ENCODE results near the gene RERE. TPM values are rescaled to one million over a fixed set of nuclear protein-coding genes. Genes with fewer than 3 reads are reported as not detected.
A peak's percentile ranks its signal among the peaks of the same experiment; 100 is the strongest.

RERE gene
- total and polyA plus RNA-seq, 12 donors: 33.4 to 146 (median 72.7) TPM

- WGBS, 4 donors: 59 to 74% (median 64%) methylated on average over 2 of the region's 2 CpGs
- Histone ChIP-seq H3K27me3 (no peaks in the 10 kb centered on the region), H3K4me3 (no peak overlapping the region), H3K36me3 (replicated peaks in 1 of 2) (no peaks in the 10 kb centered on the region), H3K27ac (no peak overlapping the region), H3K9me3 (replicated peaks in 1 of 3) (no peaks in the 10 kb centered on the region), H3K4me1 (replicated peaks in 1 of 2) (peaks cover 30 to 48% of the 10 kb centered on the region in 2 donors)
- TF ChIP-seq, protein P1, sequence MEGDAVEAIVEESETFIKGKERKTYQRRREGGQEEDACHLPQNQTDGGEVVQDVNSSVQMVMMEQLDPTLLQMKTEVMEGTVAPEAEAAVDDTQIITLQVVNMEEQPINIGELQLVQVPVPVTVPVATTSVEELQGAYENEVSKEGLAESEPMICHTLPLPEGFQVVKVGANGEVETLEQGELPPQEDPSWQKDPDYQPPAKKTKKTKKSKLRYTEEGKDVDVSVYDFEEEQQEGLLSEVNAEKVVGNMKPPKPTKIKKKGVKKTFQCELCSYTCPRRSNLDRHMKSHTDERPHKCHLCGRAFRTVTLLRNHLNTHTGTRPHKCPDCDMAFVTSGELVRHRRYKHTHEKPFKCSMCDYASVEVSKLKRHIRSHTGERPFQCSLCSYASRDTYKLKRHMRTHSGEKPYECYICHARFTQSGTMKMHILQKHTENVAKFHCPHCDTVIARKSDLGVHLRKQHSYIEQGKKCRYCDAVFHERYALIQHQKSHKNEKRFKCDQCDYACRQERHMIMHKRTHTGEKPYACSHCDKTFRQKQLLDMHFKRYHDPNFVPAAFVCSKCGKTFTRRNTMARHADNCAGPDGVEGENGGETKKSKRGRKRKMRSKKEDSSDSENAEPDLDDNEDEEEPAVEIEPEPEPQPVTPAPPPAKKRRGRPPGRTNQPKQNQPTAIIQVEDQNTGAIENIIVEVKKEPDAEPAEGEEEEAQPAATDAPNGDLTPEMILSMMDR (IDR thresholded peaks at IDR 0.05): no peak
- TF ChIP-seq POLR2A (IDR thresholded peaks at IDR 0.05): no peak
- intact Hi-C loops (cut with DNase I): no loop called here
- no peak for DNase-seq
Observed at GRCh38 chr1:8704866-8705506, 112.5 kb downstream of the RERE start.

GRCh38 chr1:8702850-8703810 is 114.3 kb downstream of the RERE start:
- peak; percentile 92 to 97 (median 94) for DNase-seq
- no peaks in the 10 kb centered on the region for H3K36me3 ChIP-seq (replicated peaks in 1 of 2)
- H3K4me3 ChIP-seq: peak overlapping the region in 3 of 4 donors; percentile 30 to 61 (median 36)
- TF ChIP-seq, protein P1 (IDR thresholded peaks at IDR 0.05): peak in 3 of 6 experiments; percentile 26 to 49 (median 30)
- peak; percentile 88 to 92 for TF ChIP-seq POLR2A (IDR thresholded peaks at IDR 0.05)
- H3K4me1 ChIP-seq (replicated peaks in 1 of 2): peaks cover 30 to 48% of the 10 kb centered on the region in 2 donors
- 0 to 1% (median 1%) methylated on average over 12 to 87 of the region's 88 CpGs for WGBS, 4 donors
- intact Hi-C loops (cut with DNase I): no loop called here
- no peaks in the 10 kb centered on the region for H3K27me3 ChIP-seq
- peak overlapping the region in 4 of 5 donors; percentile 45 to 86 (median 85) for H3K27ac ChIP-seq
- no peaks in the 10 kb centered on the region for H3K9me3 ChIP-seq (replicated peaks in 1 of 3)

- 30 to 33% (median 31%) methylated on average over 7 of the region's 7 CpGs for WGBS, 4 donors
Observed at GRCh38 chr1:8702472-8702849, 115.0 kb downstream of the RERE start.

More at GRCh38 chr1:8702472-8702849, 115.0 kb downstream of the RERE start:
- Histone ChIP-seq H3K36me3 (replicated peaks in 1 of 2) (no peaks in the 10 kb centered on the region), H3K4me1 (replicated peaks in 1 of 2) (peaks cover 30 to 45% of the 10 kb centered on the region in 2 donors), H3K27me3 (no peaks in the 10 kb centered on the region), H3K4me3 (peak overlapping the region in 2 of 4 donors; percentile 30 to 61), H3K9me3 (replicated peaks in 1 of 3) (no peaks in the 10 kb centered on the region), H3K27ac (peak overlapping the region in 3 of 5 donors; percentile 84 to 86 (median 86))
- TF ChIP-seq, protein P1 (IDR thresholded peaks at IDR 0.05): no peak
- no peak for TF ChIP-seq POLR2A (IDR thresholded peaks at IDR 0.05)
- intact Hi-C loops (cut with DNase I): no loop called here
- no peak for DNase-seq

Measured in adrenal gland (tissue), 12 donors.